Panc1 (cell line): ENCODE measurements around the gene AKT3.

Experiments used
- CTCF ChIP-seq: fragments of 450-650 bp; IDR thresholded peaks from 2 replicates; pipeline ENCODE4 v1.5.1; 2017; ENCODE audit warnings: mild to moderate bottlenecking
- POLR2AphosphoS5 ChIP-seq: IDR thresholded peaks from 2 replicates; pipeline ENCODE4 v1.6.1; 2012; ENCODE audit warnings: mild to moderate bottlenecking, low read depth, low read length, moderate library complexity
- SIN3A ChIP-seq: IDR thresholded peaks from 2 replicates; pipeline ENCODE4 v1.6.1; 2012; ENCODE audit warnings: low read depth, mild to moderate bottlenecking, low read length, moderate library complexity, borderline replicate concordance; ENCODE audit not compliant: insufficient read depth
- TCF7L2 ChIP-seq: IDR thresholded peaks from 2 replicates; pipeline ENCODE4 v1.6.1; 2011; ENCODE audit warnings: mild to moderate bottlenecking, low read depth, low read length, inconsistent platforms

- no peak for TF ChIP-seq CTCF
- no peak for TF ChIP-seq TCF7L2
- no peak for TF ChIP-seq POLR2AphosphoS5
- no peak for TF ChIP-seq SIN3A
Observed at GRCh38 chr1:243535014-243535413, 315.0 kb downstream of the AKT3 start.
